Forelimb muscle (tissue), 1 donor: ENCODE measurements around the gene SPAG5. TPM values are rescaled to one million over a fixed set of nuclear protein-coding genes. Genes with fewer than 3 reads are reported as not detected.

Experiments used
- DNase-seq: peaks from one replicate; pipeline ENCODE4 v3.0.0-alpha.2; 2013; ENCODE audit warnings: low read depth
- polyA plus RNA-seq: library from polyadenylated mRNA; unstranded; fragments of 120-200 nt; gene quantifications from one replicate; pipeline ENCODE4 v1.2.1, GENCODE V29; 2013; ENCODE audit not compliant: insufficient read length

Gene SPAG5
- polyA plus RNA-seq, 1 donor, result 18.5 TPM

DNA sequence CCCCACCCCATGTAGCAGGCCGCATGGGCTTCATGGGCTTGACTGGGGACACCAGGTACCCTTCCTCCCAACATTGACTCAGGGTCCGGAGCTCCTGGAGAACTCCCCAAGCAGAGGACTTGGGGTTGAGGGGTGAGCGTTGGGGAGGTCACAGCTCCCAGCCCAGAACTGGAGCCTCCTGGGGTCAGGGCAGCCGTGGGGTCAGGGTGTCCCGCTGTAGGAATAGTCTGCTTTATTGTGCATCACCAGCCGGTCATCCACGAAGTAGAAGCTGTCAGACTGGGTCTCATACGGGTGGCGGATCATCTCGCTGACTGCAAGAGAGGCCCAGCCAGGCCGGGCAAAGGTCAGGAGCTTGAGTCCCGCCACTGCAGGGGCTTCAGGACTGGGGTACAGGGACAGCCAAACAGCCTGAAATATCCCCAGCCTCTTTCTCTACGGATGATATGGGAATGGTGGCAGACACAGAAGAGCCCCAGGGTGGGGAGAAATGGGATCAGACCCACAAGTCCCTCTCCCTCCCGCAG, 51.7 kb downstream of the SPAG5 start:
- no peak for DNase-seq

- DNase-seq, result no peak
These were observed 52.9 kb downstream of the SPAG5 start for GRCh38 chr17:28545787-28546415.

DNA sequence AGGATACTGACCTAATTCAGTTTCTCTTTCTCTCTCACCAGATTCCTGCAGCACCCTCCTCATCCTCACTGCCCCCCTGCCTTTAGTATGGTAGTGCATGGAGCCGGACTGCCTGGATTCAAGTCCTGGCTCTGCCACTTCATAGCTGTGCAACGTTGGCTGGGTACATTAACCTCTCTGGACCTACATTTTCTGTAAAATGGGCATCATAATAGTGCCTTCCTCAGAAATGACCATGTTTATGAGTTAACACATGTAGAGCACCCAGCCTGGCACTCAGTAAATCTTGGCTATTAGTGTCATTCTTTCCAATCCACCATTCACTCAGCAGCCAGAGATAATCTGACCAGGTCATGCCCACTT, 53.7 kb downstream of the SPAG5 start:
- no peak for DNase-seq

DNA sequence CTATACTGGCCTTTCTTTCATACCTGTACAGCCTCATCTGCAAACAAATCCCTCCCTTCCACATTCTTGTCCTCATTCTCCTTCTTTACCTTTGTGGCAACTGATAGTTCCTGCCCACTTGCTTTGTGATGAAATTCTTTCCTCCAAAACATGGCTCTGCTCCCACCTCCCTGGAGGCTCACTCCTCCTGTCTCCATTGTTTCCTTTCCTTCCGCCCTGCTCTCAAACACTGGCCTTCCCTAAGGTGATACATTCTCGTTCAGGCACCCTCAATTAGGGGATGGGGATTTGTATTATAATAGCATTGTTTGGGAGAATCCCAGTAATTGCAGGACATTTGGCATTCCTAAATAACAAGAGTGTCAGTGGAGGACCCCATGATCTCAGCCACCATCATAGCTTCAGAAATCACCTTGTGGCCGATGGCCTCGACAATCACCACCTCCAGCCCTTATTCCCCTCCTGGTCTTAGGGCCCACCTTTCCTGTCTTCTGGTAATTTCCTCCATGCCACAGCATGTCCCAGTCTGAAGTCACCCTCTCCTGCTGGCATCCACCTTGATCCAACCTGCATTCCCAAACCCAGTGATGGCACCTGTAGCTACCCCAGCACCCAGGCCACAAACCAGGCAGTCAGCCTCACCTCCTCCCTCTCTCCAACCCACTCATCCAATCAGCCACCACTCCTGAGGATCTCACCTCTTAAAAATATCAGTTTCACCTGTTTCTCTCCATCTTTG, 54.3 kb downstream of the SPAG5 start:
- no peak for DNase-seq

DNA sequence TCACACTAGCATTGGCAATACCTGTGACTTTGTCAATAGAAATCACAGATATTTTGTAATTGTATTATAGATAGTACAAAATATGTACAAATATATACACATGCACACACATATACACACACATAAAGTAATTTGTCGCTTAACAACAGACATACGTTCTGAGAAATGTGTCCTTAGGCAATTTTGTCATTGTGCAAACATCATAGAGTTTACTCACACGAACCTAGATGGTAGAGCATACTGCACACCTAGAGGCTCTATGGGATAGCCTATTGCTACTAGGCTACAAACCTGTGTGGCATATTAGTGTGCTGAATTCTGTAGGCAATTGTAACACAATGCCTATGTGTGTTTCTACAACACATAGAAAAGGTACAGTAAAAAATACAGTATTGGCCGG, 57.4 kb downstream of the SPAG5 start:
- DNase-seq, result no peak

- DNase-seq, result no peak
These were observed 58.6 kb downstream of the SPAG5 start for GRCh38 chr17:28540231-28540630.

DNA sequence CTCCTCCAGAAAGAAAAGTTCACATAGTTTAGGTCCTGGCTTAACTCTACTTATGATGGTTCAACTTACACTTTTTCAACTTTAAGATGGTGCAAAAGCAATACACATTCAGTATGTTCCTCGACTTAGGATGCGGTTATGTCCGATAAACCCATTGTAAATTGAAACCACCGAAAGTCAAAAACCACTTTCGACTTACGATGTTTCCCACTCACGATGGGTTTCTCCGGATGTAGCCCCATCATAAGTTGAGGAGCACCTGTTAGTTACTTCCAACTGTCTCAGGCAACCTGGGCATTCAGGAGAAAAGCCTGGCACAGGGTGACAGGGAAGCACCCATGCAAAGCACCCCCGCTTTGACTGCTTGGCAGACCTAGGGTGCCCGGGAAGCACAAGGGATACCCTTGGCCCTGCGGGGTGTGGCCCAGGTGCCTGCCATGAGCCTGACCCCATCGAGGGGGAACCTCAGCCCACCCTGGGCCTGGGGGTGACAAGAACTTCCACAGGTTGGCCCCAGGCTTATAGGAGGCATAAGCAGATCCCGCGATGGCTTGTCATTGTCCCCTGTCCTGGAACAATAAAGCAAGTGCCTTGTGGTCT, 60.4 kb downstream of the SPAG5 start:
- DNase-seq, result no peak

- DNase-seq, result no peak
These were observed 61.6 kb downstream of the SPAG5 start for GRCh38 chr17:28537219-28537610.

GRCh38 chr17:28536532-28537218, 62.1 kb downstream of the SPAG5 start:
- no peak for DNase-seq

DNA sequence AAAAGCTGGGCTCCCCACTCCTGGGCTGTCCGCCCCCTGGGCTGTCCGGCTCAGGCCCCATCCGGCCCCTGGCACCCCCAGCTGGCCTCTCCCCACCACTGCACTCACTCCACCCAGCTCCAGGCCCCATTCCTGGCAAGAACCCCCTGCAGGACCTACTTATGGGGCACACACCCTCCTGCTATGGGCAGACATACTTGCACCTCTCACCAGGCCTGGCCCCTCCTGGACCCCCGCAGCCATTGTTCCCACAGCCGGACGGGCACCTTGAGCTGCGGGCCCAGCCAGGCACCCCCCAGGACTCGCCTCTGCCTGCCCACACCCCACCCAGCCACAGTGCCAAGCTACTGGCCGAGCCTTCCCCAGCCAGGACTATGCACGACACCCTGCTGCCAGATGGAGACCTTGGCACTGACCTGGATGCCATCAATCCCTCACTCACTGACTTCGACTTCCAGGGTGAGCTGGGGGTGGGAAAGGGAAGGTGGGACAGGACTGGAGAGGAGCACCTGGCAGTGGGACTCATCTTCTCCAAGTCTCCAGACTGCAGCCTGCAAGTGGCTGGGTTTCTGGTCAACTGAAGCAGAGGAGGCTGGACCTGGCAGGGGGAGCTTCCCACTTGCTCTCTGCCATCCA, 64.0 kb downstream of the SPAG5 start:
- no peak for DNase-seq

- no peak for DNase-seq
These were observed 65.6 kb downstream of the SPAG5 start for GRCh38 chr17:28533091-28533807.

DNA sequence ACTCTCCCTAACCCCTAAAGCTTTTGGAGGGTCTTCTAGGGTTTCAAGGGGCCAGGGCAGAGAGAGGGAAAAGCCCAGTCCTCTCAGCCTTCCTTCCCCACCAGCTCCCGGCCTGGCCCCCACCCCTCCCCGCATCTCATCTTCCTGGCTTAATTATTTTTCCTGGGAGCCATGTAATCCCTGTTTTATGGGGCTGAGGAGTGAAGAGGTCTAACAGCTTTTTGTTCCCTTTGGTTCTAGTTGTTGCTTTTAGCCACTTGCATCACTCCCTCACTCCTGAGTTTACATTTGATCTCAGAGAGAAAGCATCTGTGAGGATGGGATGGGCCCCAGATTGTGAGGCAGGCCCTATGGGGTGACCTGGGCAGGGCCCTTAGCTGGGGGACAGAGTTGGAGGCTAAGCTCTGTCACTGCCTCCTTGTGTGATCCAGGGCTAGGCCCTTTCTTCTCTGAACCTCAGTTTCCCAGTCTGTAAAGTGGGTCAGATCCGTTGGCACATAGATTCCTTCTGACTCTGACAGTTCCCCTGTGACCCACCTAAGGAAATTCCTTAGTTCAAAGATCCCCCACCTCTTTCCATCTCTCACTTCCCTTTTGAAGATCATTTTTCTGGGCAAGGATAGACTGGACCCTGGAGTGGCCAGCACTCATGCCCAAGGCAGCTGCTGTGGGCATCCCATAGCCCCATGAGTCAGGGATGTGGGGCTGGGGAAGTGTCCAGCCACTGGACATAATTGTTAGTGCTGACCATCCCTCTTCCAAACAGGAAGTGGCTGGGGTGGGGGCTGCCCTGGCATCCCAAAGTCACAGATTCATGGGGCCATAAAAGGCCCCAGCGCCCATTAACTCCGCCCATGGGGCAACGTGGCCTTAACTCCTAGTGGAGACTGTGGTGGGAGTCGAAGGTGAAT, 66.5 kb downstream of the SPAG5 start:
- no peak for DNase-seq

DNA sequence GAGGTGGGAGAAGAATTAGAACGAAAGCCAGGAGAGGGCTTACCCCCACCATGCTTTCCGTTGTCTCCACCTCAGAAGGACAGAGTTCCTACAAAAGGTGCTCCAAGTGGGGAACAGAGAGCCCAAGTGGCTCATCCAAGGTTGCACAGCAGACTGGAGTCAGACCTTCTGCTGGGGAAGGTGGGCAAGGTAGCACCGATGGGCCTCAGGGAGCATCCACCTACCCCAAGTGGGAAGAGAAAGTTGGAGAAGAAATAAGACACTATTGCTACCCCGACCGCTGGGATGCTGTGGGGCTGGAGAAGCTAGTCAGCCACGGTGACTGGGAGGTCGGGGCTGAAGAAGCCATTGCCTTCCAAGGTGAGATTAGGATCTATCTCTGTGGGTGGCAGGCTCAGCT, 67.9 kb downstream of the SPAG5 start:
- DNase-seq, result no peak

GRCh38 chr17:28530250-28530649, 68.6 kb downstream of the SPAG5 start:
- DNase-seq, result no peak

- DNase-seq, result no peak
These were observed 69.8 kb downstream of the SPAG5 start for GRCh38 chr17:28529013-28529400.

GRCh38 chr17:28528327-28529012, 70.4 kb downstream of the SPAG5 start:
- no peak for DNase-seq

DNA sequence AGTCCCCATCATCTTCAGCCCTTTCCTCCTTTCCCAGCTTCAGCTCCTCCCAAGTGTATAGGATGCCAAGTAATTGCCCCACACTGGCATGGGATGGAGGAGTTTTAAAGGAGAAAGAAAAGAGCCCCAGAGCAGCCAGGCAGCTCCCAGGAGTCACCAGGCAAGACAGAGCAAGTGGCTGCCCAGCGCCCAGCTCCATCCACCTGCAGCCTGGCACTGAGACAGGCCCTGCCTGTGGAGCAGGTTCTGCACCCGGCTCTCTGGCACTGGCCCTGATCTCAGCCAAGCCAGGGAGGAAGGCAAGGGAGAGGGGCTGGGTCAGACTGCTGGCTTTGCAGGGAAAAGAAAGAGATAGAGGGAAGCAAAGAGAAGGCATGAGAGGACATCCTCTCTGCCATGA, 71.0 kb downstream of the SPAG5 start:
- DNase-seq, result no peak
